ENCODE results near the gene DYNC2LI1. TPM values are rescaled to one million over a fixed set of nuclear protein-coding genes. Genes with fewer than 3 reads are reported as not detected.
A peak's percentile ranks its signal among the peaks of the same experiment; 100 is the strongest.
"Not testable (repeated sequence)": the region's sequence is repeated elsewhere in the genome, so short reads cannot be mapped to it uniquely, and the experiment has no call there.

The DYNC2LI1 gene
- total and polyA plus RNA-seq, 2 donors from 2014 or later, result 41.5 to 54.4 TPM

DNA sequence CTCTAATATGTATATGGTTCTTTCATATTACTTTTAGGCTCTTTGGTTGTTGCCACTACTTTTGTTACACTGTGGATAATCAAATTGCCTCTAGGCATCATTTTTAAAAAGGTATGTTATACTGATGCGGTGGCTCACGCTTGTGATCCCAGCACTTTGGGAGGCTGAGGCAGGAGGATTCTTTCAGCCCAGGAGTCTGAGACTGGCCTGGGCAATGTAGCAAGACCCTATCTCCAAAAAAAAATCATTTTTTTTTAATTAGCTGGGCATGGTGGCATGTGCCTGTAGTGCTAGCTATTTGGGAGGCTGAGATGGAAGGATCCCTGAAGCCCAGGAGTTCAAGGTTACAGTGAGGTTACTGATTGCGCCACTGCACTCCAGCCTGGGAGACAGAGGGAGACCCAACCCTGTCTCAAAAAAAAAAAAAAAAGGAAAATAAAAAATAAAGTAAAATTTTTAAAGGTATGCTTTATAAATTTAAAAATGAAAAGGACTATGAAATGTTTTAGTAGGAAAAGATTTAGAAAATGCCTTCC is 48.1 kb upstream of the DYNC2LI1 start:
- no peaks in the 10 kb centered on the region for H3K9me3 ChIP-seq (ENCODE audit: control insufficient read depth in 2 of 3, insufficient read depth in 1 of 3, low read length in 3 of 3)
- H3K9ac ChIP-seq (ENCODE audit: low read length in 3 of 3), result no peak overlapping the region
- DNase-seq, result no peak
- intact Hi-C loops (cut with DNase I), result no loop called here
- H3K36me3 ChIP-seq (ENCODE audit: control insufficient read depth in 2 of 3, insufficient read depth in 3 of 3, low read length in 3 of 3), result peaks cover 0 to under 1% (median 0%) of the 10 kb centered on the region in 3 donors
- no peak overlapping the region for H3K27ac ChIP-seq (ENCODE audit: low read depth in 2 of 2, low read length in 2 of 2)
- TF ChIP-seq CTCF (IDR thresholded peaks at IDR 0.05; ENCODE audit: borderline replicate concordance, extremely low read depth, insufficient read depth), result no peak
- H3K27me3 ChIP-seq (ENCODE audit: control insufficient read depth, insufficient read depth, low read length), result no peaks in the 10 kb centered on the region
- no peaks in the 10 kb centered on the region for H3K4me1 ChIP-seq (ENCODE audit: control insufficient read depth in 2 of 3, insufficient read depth in 2 of 3, low read depth in 1 of 3, low read length in 3 of 3)
- FAIRE-seq, result no peak
- no peak overlapping the region for H3K4me3 ChIP-seq (ENCODE audit: low read length in 3 of 3)

DNA sequence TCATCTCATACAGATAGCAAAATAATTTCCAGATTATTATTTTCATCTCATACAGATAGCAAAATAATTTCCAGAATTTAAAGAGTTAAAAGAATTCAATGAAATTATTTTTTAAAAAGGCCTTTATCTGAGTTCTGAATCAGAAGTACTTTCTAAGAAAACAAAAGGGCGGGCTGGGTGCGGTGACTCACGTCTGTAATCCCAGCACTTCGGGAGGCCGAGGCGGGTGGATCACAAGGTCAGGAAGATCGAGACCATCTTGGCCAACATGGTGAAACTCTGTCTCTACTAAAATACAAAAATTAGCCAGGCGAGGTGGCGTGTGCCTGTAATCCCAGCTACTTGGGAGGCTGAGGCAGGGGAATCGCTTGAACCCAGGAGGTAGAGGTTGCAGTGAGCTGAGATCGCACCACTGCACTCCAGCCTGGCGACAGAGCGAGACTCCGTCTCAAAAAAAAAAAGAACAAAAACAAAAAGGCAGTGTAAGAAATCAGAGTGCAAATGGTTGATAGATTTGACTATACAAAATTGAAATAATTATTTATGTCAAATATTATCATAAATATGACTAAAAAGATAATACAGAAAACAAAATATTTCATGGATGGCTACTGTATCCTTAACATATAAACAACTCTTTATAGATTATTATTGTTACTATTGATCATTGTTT is 46.7 kb upstream of the DYNC2LI1 start:
- H3K27ac ChIP-seq (ENCODE audit: low read depth in 2 of 2, low read length in 2 of 2); H3K4me1 ChIP-seq (ENCODE audit: control insufficient read depth in 2 of 3, insufficient read depth in 2 of 3, low read depth in 1 of 3, low read length in 3 of 3); H3K9me3 ChIP-seq (ENCODE audit: control insufficient read depth in 2 of 3, insufficient read depth in 1 of 3, low read length in 3 of 3); FAIRE-seq; H3K27me3 ChIP-seq (ENCODE audit: control insufficient read depth, insufficient read depth, low read length); H3K9ac ChIP-seq (ENCODE audit: low read length in 3 of 3); DNase-seq; H3K4me3 ChIP-seq (ENCODE audit: low read length in 3 of 3); H3K36me3 ChIP-seq (ENCODE audit: control insufficient read depth in 2 of 3, insufficient read depth in 3 of 3, low read length in 3 of 3); intact Hi-C loops (cut with DNase I): not testable (repeated sequence)

GRCh38 chr2:43727634-43728014 is 46.2 kb upstream of the DYNC2LI1 start:
- intact Hi-C loops (cut with DNase I), result no loop called here
- FAIRE-seq (no peak), DNase-seq (no peak)
- Histone ChIP-seq H3K4me1 (ENCODE audit: control insufficient read depth in 2 of 3, insufficient read depth in 2 of 3, low read depth in 1 of 3, low read length in 3 of 3) (no peaks in the 10 kb centered on the region), H3K36me3 (ENCODE audit: control insufficient read depth in 2 of 3, insufficient read depth in 3 of 3, low read length in 3 of 3) (peaks cover 0 to 2% (median 0%) of the 10 kb centered on the region in 3 donors), H3K27ac (ENCODE audit: low read depth in 2 of 2, low read length in 2 of 2) (no peak overlapping the region), H3K4me3 (ENCODE audit: low read length in 3 of 3) (no peak overlapping the region), H3K27me3 (ENCODE audit: control insufficient read depth, insufficient read depth, low read length) (no peaks in the 10 kb centered on the region), H3K9ac (ENCODE audit: low read length in 3 of 3) (no peak overlapping the region), H3K9me3 (ENCODE audit: control insufficient read depth in 2 of 3, insufficient read depth in 1 of 3, low read length in 3 of 3) (no peaks in the 10 kb centered on the region)
- TF ChIP-seq CTCF (IDR thresholded peaks at IDR 0.05; ENCODE audit: borderline replicate concordance, extremely low read depth, insufficient read depth), result no peak

DNA sequence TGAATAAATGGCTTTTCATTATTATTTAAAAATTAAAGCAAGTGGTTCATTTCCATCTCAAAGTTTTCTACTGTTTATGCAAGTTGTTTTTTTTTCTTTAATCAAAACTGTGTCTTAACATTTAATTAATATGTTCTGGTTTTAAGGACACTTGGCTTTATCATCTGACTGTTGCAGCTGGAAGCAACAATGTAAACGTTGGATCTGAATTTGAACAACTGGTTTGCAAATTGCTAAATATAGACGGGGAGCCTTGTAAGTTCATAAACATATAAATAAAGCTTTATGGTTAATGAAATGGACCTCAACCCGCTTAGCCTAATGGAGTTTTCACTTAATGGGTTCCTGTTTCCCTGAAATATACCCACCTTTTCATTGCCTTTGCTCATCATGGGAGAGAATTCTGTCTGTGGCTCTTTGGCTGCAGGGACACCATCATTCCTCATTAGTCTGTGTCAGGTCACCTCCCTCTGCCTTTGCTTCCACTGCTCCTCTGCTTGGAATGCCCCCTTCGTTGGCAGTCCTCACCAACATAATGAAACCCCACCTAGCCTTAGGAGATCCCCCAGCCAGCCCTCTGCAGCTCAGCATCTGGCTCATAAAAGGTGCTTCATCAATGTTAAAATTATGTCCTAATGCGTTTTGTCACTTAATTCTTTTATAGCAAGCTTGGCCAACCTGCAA is 44.2 kb upstream of the DYNC2LI1 start:
- Histone ChIP-seq H3K27ac (ENCODE audit: low read depth in 2 of 2, low read length in 2 of 2) (no peak overlapping the region), H3K27me3 (ENCODE audit: control insufficient read depth, insufficient read depth, low read length) (no peaks in the 10 kb centered on the region), H3K4me3 (ENCODE audit: low read length in 3 of 3) (no peak overlapping the region), H3K9me3 (ENCODE audit: control insufficient read depth in 2 of 3, insufficient read depth in 1 of 3, low read length in 3 of 3) (no peaks in the 10 kb centered on the region), H3K36me3 (ENCODE audit: control insufficient read depth in 2 of 3, insufficient read depth in 3 of 3, low read length in 3 of 3) (peaks cover 0 to 2% (median 0%) of the 10 kb centered on the region in 3 donors), H3K9ac (ENCODE audit: low read length in 3 of 3) (no peak overlapping the region), H3K4me1 (ENCODE audit: control insufficient read depth in 2 of 3, insufficient read depth in 2 of 3, low read depth in 1 of 3, low read length in 3 of 3) (no peaks in the 10 kb centered on the region)
- intact Hi-C loops (cut with DNase I), result no loop called here
- FAIRE-seq (no peak), DNase-seq (peak in 1 of 5 donors; percentile 29)
- TF ChIP-seq CTCF (IDR thresholded peaks at IDR 0.05; ENCODE audit: borderline replicate concordance, extremely low read depth, insufficient read depth), result no peak

All from kidney (tissue), 14 donors.